GM19025 (cell line): ENCODE measurements around the gene GASK1B.

Experiments used
- ATAC-seq: cut with Tn5 transposase; IDR thresholded peaks from one replicate; pipeline ENCODE4 v1.9.1; 2021; ENCODE audit warnings: mild to moderate bottlenecking, low read depth, moderate library complexity; ENCODE audit not compliant: unreplicated experiment

The GASK1B gene

GRCh38 chr4:158189422-158189821 is 16.6 kb upstream of the GASK1B start:
- ATAC-seq = no peak

- no peak for ATAC-seq
Measured at GRCh38 chr4:158186815-158187214, 14.0 kb upstream of the GASK1B start.

DNA sequence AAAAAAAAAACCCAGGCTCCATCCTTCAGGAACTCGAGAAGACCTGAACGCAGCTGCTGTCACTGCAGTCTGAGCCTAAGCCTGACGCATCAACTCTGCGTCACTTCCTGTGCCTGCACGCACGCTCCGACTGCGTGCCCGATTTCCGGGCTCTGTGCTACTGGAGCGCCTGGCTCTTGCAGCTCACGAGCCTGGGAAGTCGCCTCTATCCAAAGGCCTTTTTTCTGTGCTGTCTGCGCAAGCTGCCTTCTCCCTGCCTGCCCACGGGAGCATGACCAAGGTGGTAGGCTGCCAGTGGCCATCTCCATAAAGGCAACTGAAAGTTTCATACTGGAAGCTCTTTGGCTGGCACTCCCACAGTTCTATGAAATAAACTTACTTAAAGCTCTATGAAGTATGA is 9.9 kb upstream of the GASK1B start:
- no peak for ATAC-seq

GRCh38 chr4:158181906-158182305 is 9.1 kb upstream of the GASK1B start:
- ATAC-seq = no peak

DNA sequence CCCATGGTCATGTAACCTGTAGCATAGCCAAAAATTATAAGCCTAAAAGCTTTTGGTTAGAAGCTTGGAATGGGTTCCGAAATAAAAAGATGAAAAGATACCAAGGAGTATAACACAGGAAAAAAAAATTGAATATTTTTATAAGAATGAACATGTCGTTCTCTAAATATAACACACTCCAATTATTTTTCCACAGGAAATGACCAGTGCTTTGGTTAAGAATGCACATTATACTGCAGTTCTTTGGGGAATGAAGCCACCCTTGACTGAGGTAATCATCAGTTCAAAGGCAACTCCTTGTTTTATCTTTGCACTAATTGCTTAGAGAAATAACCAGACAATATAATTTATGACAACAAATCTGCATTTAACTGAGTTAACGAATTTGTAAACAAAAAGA is 6.6 kb upstream of the GASK1B start:
- ATAC-seq = no peak

DNA sequence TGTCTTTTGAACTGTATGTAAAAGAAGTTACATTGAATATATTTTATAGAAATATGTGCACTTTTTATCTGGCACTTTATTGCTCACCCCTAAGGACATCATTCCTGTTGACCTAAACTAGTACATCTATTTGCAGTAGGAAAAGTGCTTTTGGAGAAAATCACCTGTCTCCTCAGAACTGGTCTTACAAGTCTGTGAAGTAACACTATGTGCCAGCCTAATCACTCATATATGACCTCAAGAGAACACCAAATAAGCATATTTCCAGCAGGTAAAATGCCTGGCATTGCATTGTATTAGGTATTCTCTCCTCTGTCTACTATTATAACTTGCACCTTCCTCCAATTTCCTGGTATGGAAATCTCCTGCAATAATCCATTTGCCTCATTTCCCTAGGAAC is 4.0 kb upstream of the GASK1B start:
- ATAC-seq = no peak

DNA sequence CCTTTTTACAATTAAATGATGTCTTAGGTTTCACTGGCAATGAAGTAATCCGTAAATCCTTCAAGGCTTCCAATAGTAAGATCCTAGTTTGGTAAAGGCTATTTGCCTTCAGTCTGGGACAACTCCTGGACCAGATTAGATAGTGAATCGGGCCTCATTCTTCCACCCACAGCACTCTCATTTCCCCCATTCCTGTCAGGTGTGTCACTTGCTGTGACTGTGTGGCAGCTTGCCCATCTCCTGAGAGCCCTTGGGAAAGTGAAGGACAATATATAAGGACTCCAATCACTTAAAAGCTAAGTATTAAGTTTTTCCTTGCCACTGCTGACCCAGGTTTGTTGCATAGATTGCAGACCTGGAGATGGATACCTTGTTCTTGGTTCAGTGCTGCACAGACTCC is 3.3 kb upstream of the GASK1B start:
- no peak for ATAC-seq

DNA sequence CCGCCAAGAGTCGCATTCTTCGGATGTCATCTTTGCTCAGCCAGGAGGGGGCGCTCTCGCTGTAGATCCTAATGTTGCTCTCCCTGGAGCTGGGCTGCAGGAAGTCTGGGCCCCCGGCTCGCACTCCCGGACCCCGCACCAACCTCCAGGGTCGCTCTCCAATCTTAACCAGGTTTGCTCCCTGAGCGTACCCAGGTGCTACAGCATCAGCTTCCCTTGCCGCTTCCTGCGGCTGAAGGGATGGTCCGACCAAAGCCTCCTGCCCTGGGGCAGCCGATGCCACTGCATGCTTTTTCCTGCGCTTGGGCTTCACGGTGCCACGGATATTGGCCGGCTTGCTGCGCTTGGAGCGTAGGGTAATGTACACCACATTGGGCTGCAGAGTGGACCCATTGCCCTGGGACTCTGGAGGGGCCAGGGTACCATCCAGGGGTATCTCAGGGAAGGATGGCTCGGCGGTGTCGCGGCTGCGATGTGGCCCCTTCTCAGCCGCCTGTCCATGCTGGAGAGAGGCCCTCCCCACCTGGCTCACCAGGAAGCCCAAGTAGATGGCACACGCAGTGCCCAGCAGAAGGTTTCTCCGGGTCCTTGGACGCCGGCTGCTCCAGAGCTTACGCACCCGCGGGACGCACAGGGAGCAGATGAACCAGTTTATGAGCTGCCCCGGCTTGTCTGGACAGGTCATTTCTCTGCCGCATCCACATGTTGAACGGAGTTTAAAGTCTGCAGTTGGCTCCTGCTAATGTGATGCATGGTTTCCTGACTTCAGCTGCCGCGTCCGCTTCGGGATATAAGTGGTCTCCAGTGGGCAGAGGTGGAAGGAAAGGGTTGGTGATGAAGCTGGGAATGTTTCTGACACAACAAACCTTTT is 1.9 kb downstream of the GASK1B start:
- no peak for ATAC-seq

DNA sequence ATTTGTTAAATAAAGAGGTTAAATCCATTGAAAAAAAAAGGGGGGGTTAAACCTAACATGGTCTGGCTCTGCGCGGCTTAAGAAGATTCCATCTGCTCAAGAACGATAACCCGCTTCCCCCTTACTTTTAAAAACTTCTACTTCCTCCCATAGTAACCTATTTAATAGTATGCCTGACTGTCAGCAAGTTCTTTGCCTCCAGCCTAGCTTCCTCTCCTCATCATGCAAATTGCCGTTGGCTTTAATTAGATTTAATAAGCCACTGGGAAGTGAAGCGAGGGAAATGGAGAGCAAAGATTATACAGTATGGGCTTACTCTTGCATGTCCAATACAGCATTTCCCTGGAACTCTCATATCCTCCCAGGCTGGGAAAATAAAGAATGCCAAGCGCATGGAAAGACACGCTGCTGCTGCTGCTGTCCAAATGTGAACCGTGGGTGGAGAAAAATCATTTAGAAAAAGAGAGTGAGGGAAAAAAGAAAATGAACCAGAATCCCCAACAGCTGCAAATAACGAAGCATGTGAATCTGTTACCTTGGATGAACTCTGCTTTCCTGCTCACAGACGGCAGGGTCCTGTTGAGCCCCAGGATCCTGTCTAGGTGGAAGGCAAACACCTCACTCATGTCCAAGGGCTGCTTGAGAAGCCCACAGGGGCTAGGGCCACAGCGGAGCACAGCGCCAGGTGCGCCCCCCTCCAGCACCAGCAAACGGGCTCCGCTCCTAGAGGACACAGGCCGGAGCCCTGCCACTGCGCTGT is 2.7 kb downstream of the GASK1B start:
- no peak for ATAC-seq

DNA sequence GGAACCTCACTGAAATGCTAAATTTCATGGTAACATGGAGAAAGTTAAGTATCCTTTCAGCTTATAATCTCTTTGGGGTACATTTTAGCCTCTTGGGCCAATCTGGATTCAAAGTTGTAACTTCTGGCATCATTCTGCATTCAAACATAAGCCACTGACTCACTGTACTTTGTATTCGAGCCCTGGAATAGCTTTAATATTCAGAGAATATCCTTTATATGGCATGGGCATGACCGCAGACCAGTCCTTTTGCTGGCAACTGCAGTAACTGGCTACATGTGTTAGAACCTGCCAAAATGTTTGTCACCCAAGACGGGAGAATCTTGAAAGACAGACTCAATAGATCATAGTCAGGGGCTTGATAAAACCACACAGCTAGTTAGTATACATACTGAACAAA is 3.3 kb downstream of the GASK1B start:
- no peak for ATAC-seq

DNA sequence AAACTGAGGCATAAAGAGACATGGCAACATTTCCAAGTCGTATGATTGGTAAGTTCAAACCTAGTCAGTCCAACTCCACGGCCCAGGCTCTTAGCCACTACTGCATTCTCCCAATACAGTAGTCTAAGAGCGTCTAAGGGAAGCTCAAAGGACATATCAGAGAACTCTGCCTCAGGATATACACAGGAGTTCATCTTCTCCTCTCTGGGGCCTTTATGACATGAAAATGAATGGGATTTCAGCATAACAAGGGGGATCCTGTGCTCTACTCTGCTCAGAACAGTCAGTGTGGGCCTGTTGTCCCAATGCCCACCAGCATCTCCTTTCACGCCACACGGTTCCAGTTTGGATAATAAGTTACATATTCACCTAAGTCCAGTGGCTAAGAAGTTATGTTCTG is 4.2 kb downstream of the GASK1B start:
- no peak for ATAC-seq

DNA sequence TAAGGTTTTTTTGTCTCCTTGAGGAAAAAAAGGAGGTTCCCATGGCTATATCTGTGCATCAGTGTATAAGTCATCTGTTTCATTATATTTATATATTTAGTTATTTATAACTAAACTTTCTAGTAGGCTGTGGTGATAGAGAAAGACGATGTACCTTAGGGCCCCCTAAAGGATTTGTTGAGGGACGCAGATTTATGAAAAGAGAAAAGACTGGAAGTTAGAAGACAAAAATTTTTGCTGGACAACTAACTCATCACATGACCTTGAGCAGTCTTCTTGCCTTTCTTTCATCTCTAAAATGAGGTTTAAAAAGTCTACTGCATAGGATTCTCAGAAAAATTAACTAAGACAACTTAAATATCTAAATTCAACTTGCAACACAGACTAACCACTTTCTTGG is 6.1 kb downstream of the GASK1B start:
- no peak for ATAC-seq

- no peak for ATAC-seq
Measured at GRCh38 chr4:158164768-158165213, 8.0 kb downstream of the GASK1B start.

DNA sequence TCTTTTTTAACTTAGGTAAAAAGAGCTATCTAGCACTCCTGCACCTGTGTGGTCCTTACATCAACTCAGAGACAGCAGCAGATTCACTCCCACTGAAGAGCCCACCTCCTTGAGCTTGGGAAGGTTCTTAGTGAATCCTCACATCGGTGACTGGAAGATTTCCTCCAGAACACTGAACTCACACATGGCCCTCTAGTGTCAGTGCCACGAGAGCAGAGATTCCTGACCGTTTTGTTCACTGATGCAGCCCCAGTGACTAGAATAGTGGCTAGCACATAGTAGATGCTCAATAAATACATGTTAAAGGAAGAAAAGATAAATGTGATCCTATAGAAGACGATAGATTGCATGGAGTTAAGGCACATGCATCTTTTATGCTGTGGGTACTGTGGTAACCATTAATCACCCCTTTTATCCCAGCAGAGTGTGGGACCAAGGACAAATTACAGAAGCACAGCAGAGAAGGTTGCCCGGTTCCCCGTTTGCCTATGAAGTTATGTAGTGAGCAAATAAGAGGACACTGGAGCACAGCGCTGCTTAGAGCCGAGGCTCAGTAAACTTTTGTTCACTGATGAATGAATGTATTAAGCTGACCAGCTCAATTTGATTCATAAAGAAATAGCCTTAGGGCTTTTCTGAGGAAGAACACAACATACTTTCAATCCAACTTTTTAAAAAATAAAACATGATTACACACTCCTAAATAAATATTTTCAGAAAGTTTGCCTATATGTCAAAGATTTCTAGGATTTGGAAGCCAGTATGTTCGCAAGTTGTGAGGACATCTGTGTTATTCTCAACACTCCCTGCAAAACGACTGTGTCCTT is 8.7 kb downstream of the GASK1B start:
- no peak for ATAC-seq

DNA sequence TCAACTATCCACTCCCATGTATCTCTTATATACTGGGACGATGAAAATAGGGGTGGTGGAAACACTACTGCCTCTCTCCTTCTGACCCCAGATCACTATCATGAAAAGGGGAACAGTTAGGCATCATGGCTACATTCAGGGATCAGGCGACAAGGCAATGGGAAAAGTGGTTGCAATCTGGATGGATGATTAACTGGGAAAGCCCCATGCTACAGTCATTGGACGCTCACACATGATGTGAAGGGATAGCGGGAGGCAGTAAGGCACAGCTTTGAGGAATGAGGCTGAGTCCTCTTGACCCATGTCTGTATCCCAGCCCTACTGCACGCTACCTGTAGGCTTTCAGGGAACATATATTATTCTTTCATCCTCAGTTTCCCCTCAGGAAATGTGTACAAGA is 10.2 kb downstream of the GASK1B start:
- no peak for ATAC-seq

- no peak for ATAC-seq
Measured at GRCh38 chr4:158161551-158162354, 11.1 kb downstream of the GASK1B start.

DNA sequence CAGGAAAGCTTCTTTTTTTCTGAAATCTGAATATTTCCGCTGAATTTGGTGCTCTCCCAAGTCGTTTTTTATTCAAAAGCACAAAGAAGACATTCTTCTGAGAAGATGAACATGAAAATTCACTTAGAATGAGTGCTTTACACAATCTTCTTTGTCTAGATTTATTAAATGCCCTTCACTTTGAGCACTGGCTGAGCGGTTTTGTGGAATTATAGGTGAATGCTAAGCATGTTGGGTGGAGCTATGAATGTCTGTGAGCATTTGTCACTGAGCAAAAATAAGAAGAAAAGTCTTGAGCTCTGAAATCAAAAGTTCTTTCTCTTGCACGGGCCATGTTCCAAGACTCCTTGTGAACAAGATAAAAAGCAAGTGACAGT is 13.1 kb downstream of the GASK1B start:
- no peak for ATAC-seq

- ATAC-seq = no peak
Measured at GRCh38 chr4:158159054-158159717, 13.6 kb downstream of the GASK1B start.

- ATAC-seq = no peak
Measured at GRCh38 chr4:158157412-158157811, 15.4 kb downstream of the GASK1B start.
